K562 (cell line): Measurements from ENCODE around the gene MED29. TPM values are rescaled to one million over a fixed set of nuclear protein-coding genes. Genes with fewer than 3 reads are reported as not detected.

Source experiments
- ARID3A ChIP-seq: IDR thresholded peaks from 2 replicates; pipeline ENCODE4 v1.6.1; 2012; ENCODE audit warnings: low read depth, low read length, improper control_type of control experiment, borderline replicate concordance
- EP300 ChIP-seq: IDR thresholded peaks from 2 replicates; pipeline ENCODE4 v1.6.1; 2012; ENCODE audit warnings: low read length, improper control_type of control experiment
- JUND ChIP-seq, 2 experiments: IDR thresholded peaks; 2 replicates in 1 of 2; 3 replicates in 1 of 2; pipeline ENCODE4 v1.6.1; 2011; ENCODE audit warnings: borderline replicate concordance in 2 of 2, low read depth in 2 of 2, low read length in 2 of 2, improper control_type of control experiment in 1 of 2, missing biosample characterization in 1 of 2, missing genetic modification characterization in 1 of 2, missing genetic modification reagents in 1 of 2
- KDM1A ChIP-seq, 2 experiments: fragments of 450-650 bp; IDR thresholded peaks; 2 replicates each; pipeline ENCODE4 v1.6.1; 2016; ENCODE audit warnings: mild to moderate bottlenecking in 2 of 2
- MITF ChIP-seq: IDR thresholded peaks from 2 replicates; pipeline ENCODE4 v1.6.1; 2014; ENCODE audit warnings: antibody characterized with exemption
- MYNN ChIP-seq, 2 experiments: sonication (generic); formaldehyde crosslinking in 1 of 2; IDR thresholded peaks; 2 replicates each; pipeline versions ENCODE4 v1.5.0 to v1.6.1; 2016 to 2020; ENCODE audit warnings: antibody characterized with exemption in 1 of 2, missing genetic modification reagents in 1 of 2
- NR4A1 ChIP-seq, 2 experiments: fragments of 250-450 bp in 1 of 2; fragments of 450-650 bp in 1 of 2; sonication (Bioruptor Pico) in 1 of 2; IDR thresholded peaks; 2 replicates each; pipeline versions ENCODE4 v1.4.0 to v1.6.1; 2016 to 2020; ENCODE audit warnings: mild to moderate bottlenecking in 2 of 2, missing compliant biosample characterization in 1 of 2, missing genetic modification characterization in 1 of 2, moderate library complexity in 1 of 2
- RAD51 ChIP-seq: fragments of 450-650 bp; IDR thresholded peaks from 2 replicates; pipeline ENCODE4 v1.7.1; 2016; ENCODE audit warnings: low read depth, mild to moderate bottlenecking, borderline replicate concordance
- SAFB ChIP-seq: fragments of 200-400 bp; formaldehyde crosslinking; IDR thresholded peaks from 2 replicates; pipeline ENCODE4 v1.6.1; 2017; ENCODE audit warnings: low read depth, low read length, borderline replicate concordance
- TCF15 ChIP-seq: fragments of 250-450 bp; sonication (Bioruptor Pico); IDR thresholded peaks from 2 replicates; pipeline ENCODE4 v1.8.0; 2022; ENCODE audit warnings: moderate library complexity, mild to moderate bottlenecking, inconsistent platforms
- TEAD4 ChIP-seq, 2 experiments: sonication (generic) in 1 of 2; formaldehyde crosslinking in 1 of 2; IDR thresholded peaks; 2 replicates each; pipeline versions ENCODE4 v1.6.1 to v1.8.0; 2012 to 2022; ENCODE audit warnings: borderline replicate concordance in 1 of 2, inconsistent platforms in 1 of 2, low read length in 1 of 2, mild to moderate bottlenecking in 1 of 2, missing genetic modification reagents in 1 of 2
- ZBTB11 ChIP-seq, 3 experiments: fragments of 200-800 bp in 1 of 3; fragments of 250-450 bp in 1 of 3; fragments of 450-650 bp in 1 of 3; sonication (Bioruptor Pico) in 1 of 3; sonication (Bioruptor generic) in 1 of 3; formaldehyde crosslinking in 1 of 3; IDR thresholded peaks; 2 replicates each; pipeline versions ENCODE4 v1.6.1 to v1.8.0; 2016 to 2022; ENCODE audit warnings: mild to moderate bottlenecking in 2 of 3, missing genetic modification characterization in 2 of 3, missing compliant biosample characterization in 1 of 3, moderate library complexity in 1 of 3
- ZBTB43 ChIP-seq: sonication (generic); formaldehyde crosslinking; IDR thresholded peaks from 2 replicates; pipeline ENCODE4 v1.8.0; 2023; ENCODE audit warnings: mild to moderate bottlenecking, missing genetic modification reagents
- ZNF717 ChIP-seq: fragments of 250-450 bp; sonication (Bioruptor Pico); IDR thresholded peaks from 2 replicates; pipeline ENCODE4 v1.5.0; 2021
- polyA plus RNA-seq, 8 experiments: library from polyadenylated mRNA; depleted of rRNA in 4 of 8; stranded (reverse) in 5 of 8; unstranded in 3 of 8; fragments of >200 nt; fragmentation: Nextera tagmentation in 2 of 8; fragmentation: Illumina TruSeq in 1 of 8; extraction: Ambion mirVana in 2 of 8; extraction: Trizol in 1 of 8; gene quantifications; 2 replicates each; pipeline versions ENCODE4 v1.2.1 to v1.2.3, GENCODE V29; 2011 to 2014; ENCODE audit warnings: inconsistent platforms in 1 of 8, missing spikeins in 1 of 8
- total RNA-seq, 7 experiments: library from RNA; depleted of rRNA in 6 of 7; stranded (reverse); fragments of >200 nt in 6 of 7; fragmentation: Illumina TruSeq in 2 of 7; extraction: Trizol in 2 of 7; gene quantifications; 2 replicates each; pipeline versions ENCODE4 v1.2.1 to v1.2.3, GENCODE V29; 2011 to 2021; ENCODE audit warnings: low replicate concordance in 1 of 7

MED29 gene
- total and polyA plus RNA-seq, 9 of the 15 experiments (the other 6 are each of a cell fraction or from before 2014, with no cell fraction given) = 1.8 to 22.6 (median 12.4) TPM

GRCh38 chr19:39402346-39403300, 11.4 kb downstream of the MED29 start (continued):
- TF ChIP-seq ZBTB11 (CRISPR knock-in tag; IDR thresholded peaks at IDR 0.05) = peak in 1 of 3 experiments; percentile 55; a peak in 2 of 6 replicates
- TF ChIP-seq RAD51 = 0 out of 2 replicates have a peak, but pooled peaks have one; percentile 41
- peak; percentile 78; the same call in 1 of the 2 replicates for TF ChIP-seq MYNN (IDR thresholded peaks at IDR 0.05)
- TF ChIP-seq MYNN (CRISPR knock-in tag; IDR thresholded peaks at IDR 0.05) = no peak
- TF ChIP-seq ZNF717 = no peak
- no peak for TF ChIP-seq ZBTB43 (CRISPR knock-in tag)
- no peak for TF ChIP-seq TCF15 (CRISPR knock-in tag)
- TF ChIP-seq MITF = peak; percentile 63; the same call in 1 of the 2 replicates
- TF ChIP-seq EP300 = peak; percentile 57
- peak; percentile 90 for TF ChIP-seq SAFB
- TF ChIP-seq TEAD4 (IDR thresholded peaks at IDR 0.05; ENCODE audit: low read length) = peak; percentile 70
- TF ChIP-seq TEAD4 (CRISPR knock-in tag; IDR thresholded peaks at IDR 0.05; ENCODE audit: borderline replicate concordance) = no peak
- TF ChIP-seq JUND (IDR thresholded peaks at IDR 0.05; ENCODE audit: borderline replicate concordance, low read depth, low read length) = peak; percentile 43; the same call in 1 of the 2 replicates
- TF ChIP-seq JUND (tag; IDR thresholded peaks at IDR 0.05; ENCODE audit: borderline replicate concordance, low read depth, low read length) = peak; percentile 64; the same call in 2 of the 3 replicates
- no peak for TF ChIP-seq NR4A1 (CRISPR knock-in tag; IDR thresholded peaks at IDR 0.05)
- peak; percentile 80 for TF ChIP-seq NR4A1 (tag; IDR thresholded peaks at IDR 0.05)
- peak; percentile 23 to 100; a peak in 3 of 4 replicates for TF ChIP-seq KDM1A (IDR thresholded peaks at IDR 0.05)
- TF ChIP-seq ARID3A = no peak
